Cerebellar nuclear complex (tissue), 1 donor: ENCODE results near the gene GRIA3.

Experiments used
- DNase-seq, 2 experiments: peaks; one replicate each; lab custom pipeline; 2025; lab: John Stamatoyannopoulos, UW

Gene GRIA3

GRCh38 chrX:123199338-123199737, 15.3 kb downstream of the GRIA3 start:
- DNase-seq = no peak

DNA sequence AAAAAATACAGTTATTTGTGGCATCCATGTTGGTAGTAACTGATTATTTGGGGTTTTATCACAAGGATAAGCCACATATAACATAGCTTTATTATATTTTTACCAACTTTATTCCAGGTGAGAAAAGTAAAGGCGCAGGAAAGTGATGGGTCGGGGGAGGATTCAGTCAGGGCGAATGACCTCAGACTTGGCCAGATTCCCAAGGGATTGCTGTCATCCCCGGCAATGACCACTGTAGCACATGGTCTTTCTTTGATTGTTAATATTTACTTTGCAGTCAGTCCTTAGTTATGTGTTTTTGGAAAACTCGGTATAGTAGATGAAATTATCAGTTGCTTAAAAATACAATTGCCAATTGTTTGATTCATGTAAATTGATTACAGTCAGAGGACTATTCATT, 17.6 kb downstream of the GRIA3 start:
- no peak for DNase-seq

- no peak for DNase-seq
Measured at GRCh38 chrX:123202523-123202922, 18.4 kb downstream of the GRIA3 start.

- no peak for DNase-seq
Measured at GRCh38 chrX:123203772-123204171, 19.7 kb downstream of the GRIA3 start.

GRCh38 chrX:123206176-123206575, 22.1 kb downstream of the GRIA3 start:
- DNase-seq = no peak

GRCh38 chrX:123210252-123210651, 26.2 kb downstream of the GRIA3 start:
- DNase-seq = no peak

GRCh38 chrX:123215397-123216089, 31.5 kb downstream of the GRIA3 start:
- no peak for DNase-seq

DNA sequence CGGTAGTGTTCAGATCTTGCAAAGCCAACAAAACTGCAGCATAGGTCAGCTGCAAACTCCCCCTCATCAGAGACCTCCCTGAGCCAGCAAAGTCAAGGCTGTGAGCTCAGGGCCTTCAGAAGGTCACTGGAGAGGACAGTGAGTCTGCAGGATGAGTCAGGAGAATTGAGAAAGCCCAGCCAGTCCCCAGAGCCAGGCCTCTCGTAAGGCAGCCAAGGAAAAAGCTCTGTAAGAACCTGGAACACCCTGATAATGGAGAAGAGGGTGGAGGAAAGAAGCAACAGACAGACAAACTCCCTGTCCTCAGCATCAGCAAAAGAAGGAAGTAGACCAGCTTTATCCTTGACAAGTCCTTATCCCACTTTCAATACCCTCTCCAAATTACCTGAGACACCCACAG, 33.0 kb downstream of the GRIA3 start:
- no peak for DNase-seq

DNA sequence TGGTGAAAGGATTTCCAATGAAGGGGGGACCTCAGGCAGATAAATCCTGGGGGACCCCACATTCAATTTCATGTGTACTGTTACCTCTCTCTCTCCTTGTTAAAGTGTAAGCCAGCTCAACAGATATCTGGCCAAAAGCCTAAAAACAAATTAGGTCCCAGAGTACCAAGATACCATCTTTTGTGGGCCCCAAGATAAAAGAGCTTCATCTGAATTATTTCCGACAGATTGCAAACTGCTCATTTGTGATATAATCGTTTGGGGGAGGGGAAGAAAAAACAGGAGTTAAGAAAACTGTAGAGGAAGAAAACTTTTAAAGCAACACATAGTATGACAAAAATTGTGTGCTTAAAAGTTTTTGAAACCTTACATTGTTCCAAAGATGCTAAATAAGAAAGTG, 33.6 kb downstream of the GRIA3 start:
- DNase-seq = no peak

DNA sequence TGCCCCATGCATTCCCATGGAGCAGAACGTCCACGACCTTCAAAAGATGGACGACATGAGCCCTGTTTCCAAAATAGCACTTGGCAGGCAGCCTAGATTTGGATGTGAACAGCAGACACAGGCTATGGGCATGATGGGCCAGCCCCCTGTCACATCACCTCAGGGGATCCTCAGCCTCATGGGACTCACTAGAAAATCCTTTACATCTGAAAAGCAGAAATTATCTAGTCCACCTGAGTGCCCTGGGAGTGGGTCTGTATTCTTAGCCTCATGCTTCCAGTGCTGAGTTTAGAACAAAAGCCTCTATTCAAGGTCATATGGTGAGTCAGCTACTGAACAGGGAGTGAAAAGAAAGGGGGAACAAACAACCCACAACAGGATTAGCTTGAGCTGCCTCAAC, 35.8 kb downstream of the GRIA3 start:
- no peak for DNase-seq

- no peak for DNase-seq
Measured at GRCh38 chrX:123222920-123223319, 38.8 kb downstream of the GRIA3 start.

DNA sequence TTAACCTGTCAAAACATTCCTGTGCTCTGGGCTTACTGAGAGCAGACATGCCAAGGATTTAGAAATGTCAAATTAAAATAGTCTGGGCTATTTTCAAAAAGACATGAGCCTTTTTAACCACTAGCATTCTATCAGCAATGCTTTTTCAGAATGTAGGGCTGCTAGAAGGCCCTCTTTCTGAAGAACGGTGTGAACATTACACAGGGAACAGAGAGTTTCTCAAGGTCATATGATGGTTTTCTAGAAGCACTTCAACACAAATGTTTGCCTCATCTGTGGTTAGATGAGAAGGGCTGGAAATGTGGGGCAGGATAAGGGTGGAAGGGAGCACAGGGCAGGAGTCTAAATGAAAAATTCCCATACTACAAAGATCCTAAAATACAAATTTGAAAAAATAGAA, 39.3 kb downstream of the GRIA3 start:
- no peak for DNase-seq

DNA sequence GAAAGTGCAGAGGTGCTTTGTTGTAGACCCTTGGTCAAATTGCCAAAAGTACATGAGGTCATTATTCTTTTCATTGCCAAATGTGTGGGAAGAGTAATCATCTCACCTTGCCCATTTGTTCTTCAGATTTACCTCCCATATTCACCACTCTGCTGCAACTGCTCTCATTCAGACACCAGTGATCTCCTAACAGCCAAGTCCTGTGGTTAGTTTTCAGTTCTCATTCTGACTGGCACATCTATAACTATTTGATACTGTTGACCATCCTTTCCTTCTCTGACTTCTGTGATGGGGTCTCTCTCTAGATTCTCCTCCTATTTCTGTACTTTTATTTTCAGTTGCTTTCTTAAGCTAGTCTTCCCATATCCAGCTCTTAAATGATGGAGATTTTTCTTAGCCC, 39.8 kb downstream of the GRIA3 start:
- no peak for DNase-seq

- DNase-seq = no peak
Measured at GRCh38 chrX:123230798-123231197, 46.7 kb downstream of the GRIA3 start.

- DNase-seq = no peak
Measured at GRCh38 chrX:123236859-123237258, 52.8 kb downstream of the GRIA3 start.

DNA sequence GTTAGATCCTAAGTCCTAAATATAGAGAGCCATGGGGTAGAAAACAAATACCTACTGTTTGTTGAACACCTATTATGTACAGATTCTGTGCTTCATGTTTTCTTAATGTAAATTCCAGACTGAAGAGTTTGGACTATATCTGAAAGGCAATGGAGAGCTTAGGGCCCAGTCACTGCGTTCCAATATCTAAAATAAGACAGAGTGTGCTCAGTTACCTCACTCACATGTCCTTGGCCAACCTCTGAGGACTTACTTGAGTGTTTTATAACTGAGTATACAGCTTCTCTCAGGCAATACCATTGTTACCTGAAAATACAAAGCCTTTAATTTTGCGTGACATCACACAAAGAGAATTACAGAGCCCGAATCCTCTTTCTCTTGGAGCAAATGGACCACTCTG, 53.2 kb downstream of the GRIA3 start:
- no peak for DNase-seq

- no peak for DNase-seq
Measured at GRCh38 chrX:123254457-123254856, 70.4 kb downstream of the GRIA3 start.

DNA sequence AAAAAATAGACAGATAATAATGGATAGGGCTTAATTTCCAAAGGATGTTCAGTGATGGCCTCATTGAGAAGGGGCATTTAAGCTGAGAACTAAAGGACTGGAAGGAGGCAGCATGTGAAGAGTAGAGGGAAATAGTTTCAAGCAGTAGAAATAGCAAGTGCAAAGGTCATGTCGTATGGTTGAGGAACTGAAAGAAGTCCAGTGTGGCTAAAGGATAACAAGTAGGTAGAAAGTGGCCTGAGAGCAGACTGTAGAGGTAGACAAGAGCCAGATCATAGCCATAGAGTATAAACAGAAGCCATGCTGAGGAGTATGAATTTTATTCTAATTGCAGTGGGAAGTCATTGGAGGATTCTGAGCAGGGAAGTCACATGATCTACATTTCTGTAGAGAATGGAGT, 72.3 kb downstream of the GRIA3 start:
- DNase-seq = no peak

- DNase-seq = no peak
Measured at GRCh38 chrX:123260920-123261418, 76.9 kb downstream of the GRIA3 start.

- no peak for DNase-seq
Measured at GRCh38 chrX:123263270-123263669, 79.2 kb downstream of the GRIA3 start.

DNA sequence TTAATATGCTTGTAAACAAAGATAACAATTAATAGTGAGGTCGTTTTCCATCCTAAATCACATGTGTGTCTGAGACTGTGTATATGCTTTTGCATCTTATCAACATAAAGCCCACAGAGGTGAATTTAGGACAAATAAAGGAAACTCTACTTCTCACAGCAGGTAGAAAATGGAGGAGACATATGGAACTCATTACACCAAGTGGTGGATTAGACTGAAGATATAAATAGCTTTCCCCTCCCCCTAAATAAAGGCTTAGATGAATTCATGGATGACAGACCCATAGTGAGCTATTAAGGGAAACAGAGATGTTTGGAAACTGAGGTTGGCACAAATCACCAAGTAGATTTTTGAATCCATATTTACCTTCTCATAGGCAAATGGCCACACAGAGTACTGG, 79.7 kb downstream of the GRIA3 start:
- DNase-seq = no peak

- no peak for DNase-seq
Measured at GRCh38 chrX:123267220-123267619, 83.1 kb downstream of the GRIA3 start.

GRCh38 chrX:123271902-123272301, 87.8 kb downstream of the GRIA3 start:
- no peak for DNase-seq

- no peak for DNase-seq
Measured at GRCh38 chrX:123272630-123273029, 88.6 kb downstream of the GRIA3 start.
